GM23338 (cell line): ENCODE results near the gene CCDC194. TPM values are rescaled to one million over a fixed set of nuclear protein-coding genes. Genes with fewer than 3 reads are reported as not detected.

Experiments used
- ATAC-seq: fragments of 200-7000 bp; cut with Tn5 transposase; 3 replicates; pipeline ENCODE4 v1.9.1; 2020
- DNase-seq: peaks from one replicate; pipeline ENCODE4 v3.0.0-alpha.2; 2015; ENCODE audit warnings: low spot score
- H2AFZ ChIP-seq: fragments of 200-600 bp; sonication (generic); 2 replicates; pipeline ENCODE4 v1.8.0; 2016; ENCODE audit warnings: antibody characterized with exemption, mild to moderate bottlenecking, moderate library complexity
- H3F3A ChIP-seq: fragments of 200-600 bp; sonication (generic); replicated peaks from 2 replicates; pipeline ENCODE4 v1.8.0; 2017; ENCODE audit warnings: antibody characterized with exemption, mixed run types, low read depth
- H3K27ac ChIP-seq: fragments of 200-600 bp; sonication (generic); 2 replicates; pipeline ENCODE4 v1.6.1; 2016; ENCODE audit warnings: low read depth
- H3K27me3 ChIP-seq: fragments of 200-600 bp; sonication (generic); 2 replicates; pipeline ENCODE4 v1.8.0; 2016; ENCODE audit warnings: mild to moderate bottlenecking, mixed run types, moderate library complexity; ENCODE audit not compliant: insufficient read depth
- H3K36me3 ChIP-seq: fragments of 200-600 bp; sonication (generic); 2 replicates; pipeline ENCODE4 v1.8.0; 2016; ENCODE audit warnings: mild to moderate bottlenecking; ENCODE audit not compliant: insufficient read depth
- H3K4me1 ChIP-seq: fragments of 200-600 bp; sonication (generic); 2 replicates; pipeline ENCODE4 v1.8.0; 2016; ENCODE audit warnings: mild to moderate bottlenecking, moderate library complexity; ENCODE audit not compliant: insufficient read depth
- H3K4me2 ChIP-seq: fragments of 200-600 bp; sonication (generic); 2 replicates; pipeline ENCODE4 v1.7.1; 2017; ENCODE audit warnings: mixed run types
- H3K4me3 ChIP-seq: fragments of 200-600 bp; sonication (generic); 2 replicates; pipeline ENCODE4 v1.6.1; 2016; ENCODE audit warnings: mixed run types
- H3K79me2 ChIP-seq: fragments of 200-600 bp; sonication (generic); replicated peaks from 2 replicates; pipeline ENCODE4 v1.8.0; 2017; ENCODE audit warnings: mild to moderate bottlenecking; ENCODE audit not compliant: insufficient read depth
- H3K9me2 ChIP-seq: fragments of 200-600 bp; sonication (generic); 2 replicates; pipeline ENCODE4 v1.8.0; 2017; ENCODE audit not compliant: insufficient read depth
- H4K20me1 ChIP-seq: fragments of 200-600 bp; sonication (generic); replicated peaks from 2 replicates; pipeline ENCODE4 v1.8.0; 2017; ENCODE audit warnings: mild to moderate bottlenecking; ENCODE audit not compliant: insufficient read depth
- H3K27ac Mint-ChIP-seq: 2 replicates; pipeline ENCODE4 v1.8.0; 2020; ENCODE audit warnings: inconsistent platforms, mild to moderate bottlenecking, moderate library complexity, mixed read lengths
- H3K27me3 Mint-ChIP-seq: 3 replicates; pipeline ENCODE4 v1.8.0; 2022; ENCODE audit warnings: low read depth, mild to moderate bottlenecking, moderate library complexity, mixed read lengths, inconsistent platforms; ENCODE audit not compliant: insufficient read depth, poor library complexity
- H3K36me3 Mint-ChIP-seq: 3 replicates; pipeline ENCODE4 v1.8.0; 2021; ENCODE audit warnings: low read depth, mild to moderate bottlenecking, inconsistent platforms, moderate library complexity, mixed read lengths
- H3K4me1 Mint-ChIP-seq: 3 replicates; pipeline ENCODE4 v1.8.0; 2020; ENCODE audit warnings: mild to moderate bottlenecking, inconsistent platforms, mixed read lengths
- H3K4me3 Mint-ChIP-seq: 3 replicates; pipeline ENCODE4 v1.8.0; 2021; ENCODE audit warnings: moderate library complexity, mild to moderate bottlenecking, inconsistent platforms, mixed read lengths
- H3K9me3 Mint-ChIP-seq: 3 replicates; pipeline ENCODE4 v1.8.0; 2020; ENCODE audit warnings: moderate library complexity, mild to moderate bottlenecking, inconsistent platforms, mixed read lengths
- CTCF ChIP-seq, 2 experiments: fragments of 200-600 bp in 1 of 2; sonication (generic) in 1 of 2; conservative IDR thresholded peaks; 2 replicates each; pipeline versions ENCODE4 v1.5.1 to v1.6.1; 2016 to 2017; ENCODE audit warnings: antibody characterized with exemption in 2 of 2, low read depth in 2 of 2, mild to moderate bottlenecking in 2 of 2, moderate library complexity in 1 of 2
- EZH2 ChIP-seq: fragments of 200-600 bp; sonication (generic); IDR thresholded peaks from one replicate; pipeline ENCODE4 v1.8.0; 2017; ENCODE audit warnings: antibody characterized with exemption, mild to moderate bottlenecking, low read depth; ENCODE audit not compliant: unreplicated experiment
- EZH2phosphoT487 ChIP-seq: fragments of 200-600 bp; sonication (generic); IDR thresholded peaks from one replicate; pipeline ENCODE4 v1.8.1; 2018; ENCODE audit warnings: antibody characterized with exemption; ENCODE audit not compliant: unreplicated experiment
- JUNB ChIP-seq: IDR thresholded peaks from one replicate; pipeline ENCODE4 v1.6.1; 2016; ENCODE audit warnings: antibody characterized with exemption; ENCODE audit not compliant: unreplicated experiment
- POLR2AphosphoS5 ChIP-seq: IDR thresholded peaks from 2 replicates; pipeline ENCODE4 v1.6.1; 2016; ENCODE audit warnings: antibody characterized with exemption, low read depth
- STAT1 ChIP-seq: IDR thresholded peaks from one replicate; pipeline ENCODE4 v1.6.1; 2016; ENCODE audit warnings: antibody characterized with exemption; ENCODE audit not compliant: unreplicated experiment
- ZNF114 ChIP-seq: fragments of 250-450 bp; sonication (Bioruptor Pico); IDR thresholded peaks from 2 replicates; pipeline ENCODE4 v1.5.0; 2020; ENCODE audit warnings: mild to moderate bottlenecking, moderate library complexity
- ZNF462 ChIP-seq: fragments of 250-450 bp; sonication (Bioruptor Pico); IDR thresholded peaks from 2 replicates; pipeline ENCODE4 v1.5.0; 2020; ENCODE audit warnings: mild to moderate bottlenecking, moderate library complexity
- polyA plus RNA-seq: library from polyadenylated mRNA; unstranded; fragments of >200 nt; fragmentation: Nextera tagmentation; extraction: Ambion mirVana; gene quantifications from 2 replicates; pipeline ENCODE4 v1.2.1, GENCODE V29; 2016
- total RNA-seq: library from RNA; depleted of rRNA; stranded (reverse); fragments of >200 nt; shearing (Covaris generic); gene quantifications from 2 replicates; pipeline ENCODE4 v1.2.3, GENCODE V29; 2014
- TF ChIP-seq, protein P1 (sequence below): IDR thresholded peaks from one replicate; pipeline ENCODE4 v1.6.1; 2018; ENCODE audit warnings: antibody characterized with exemption; ENCODE audit not compliant: unreplicated experiment

The CCDC194 gene
- total and polyA plus RNA-seq, 2 experiments from 2014 or later: 0.49 TPM; not detected in 1

DNA sequence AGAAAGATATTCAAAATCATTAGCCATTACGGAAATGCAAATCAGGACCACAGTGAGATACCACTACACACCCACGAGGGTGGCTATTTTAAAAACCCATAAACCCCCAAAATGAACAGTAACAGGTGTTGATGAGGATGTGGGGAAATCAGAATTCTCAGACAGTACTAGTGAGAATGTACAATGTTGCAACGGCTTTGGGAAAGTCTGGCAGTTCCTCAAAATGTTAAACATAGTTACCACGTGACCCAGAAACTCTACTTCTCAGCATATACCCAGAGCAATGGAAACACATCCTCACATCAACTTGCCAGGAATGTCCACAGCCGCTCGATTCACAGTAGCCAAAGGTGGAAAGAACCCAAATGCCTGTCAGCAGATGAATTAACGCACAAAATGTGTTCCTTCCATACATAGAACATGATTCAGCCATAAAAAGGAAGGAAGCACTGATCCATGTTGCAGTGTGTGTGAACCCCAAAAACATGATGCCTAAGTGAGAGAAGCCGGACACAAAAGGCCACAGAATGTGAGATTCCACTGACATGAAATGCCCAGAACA lies 23.9 kb downstream of the CCDC194 start (continued):
- no peak for TF ChIP-seq ZNF462 (CRISPR knock-in tag)
- TF ChIP-seq POLR2AphosphoS5: no peak
- TF ChIP-seq EZH2phosphoT487: no peak
- no peak for TF ChIP-seq STAT1

DNA sequence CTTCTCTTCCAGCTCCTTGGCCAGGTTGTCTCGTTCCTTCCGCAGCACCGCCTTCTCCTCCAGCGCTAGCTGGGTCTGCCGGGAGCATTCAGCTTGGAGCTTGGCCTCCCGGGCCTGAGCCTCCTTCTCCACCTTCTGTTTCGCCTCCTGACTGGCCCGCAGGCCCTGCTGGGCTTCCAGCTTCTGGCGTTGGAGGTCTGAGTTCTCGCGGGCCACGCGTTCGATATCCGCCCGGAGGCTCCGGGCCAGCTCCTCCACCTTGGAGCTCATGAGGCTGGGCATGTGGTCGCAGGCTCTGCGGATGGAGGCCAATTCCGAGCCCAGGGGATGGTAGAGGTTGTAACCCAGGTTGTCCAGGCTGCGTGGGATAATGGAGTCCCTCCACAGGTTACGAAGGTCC lies 28.6 kb downstream of the CCDC194 start:
- DNase-seq: no peak
- Histone ChIP-seq H3K4me3 (no peak overlapping the region), H3K9me2 (no peaks in the 10 kb centered on the region), H3K36me3 (no peaks in the 10 kb centered on the region), H3F3A (no peaks in the 10 kb centered on the region), H3K27me3 (no peaks in the 10 kb centered on the region), H3K79me2 (no peaks in the 10 kb centered on the region), H2AFZ (no peak overlapping the region), H4K20me1 (no peaks in the 10 kb centered on the region), H3K4me1 (no peaks in the 10 kb centered on the region; the same call in 1 of the 2 replicates), H3K27ac (no peak overlapping the region), H3K4me2 (no peak overlapping the region)
- H3K9me3 Mint-ChIP-seq: no peaks in the 10 kb centered on the region
- no peak overlapping the region for H3K27ac Mint-ChIP-seq
- peaks cover 3% of the 10 kb centered on the region; the same call in 2 of the 3 replicates for H3K4me1 Mint-ChIP-seq
- ATAC-seq: no peak
- H3K36me3 Mint-ChIP-seq: no peaks in the 10 kb centered on the region
- peaks cover 5% of the 10 kb centered on the region for H3K27me3 Mint-ChIP-seq
- no peak overlapping the region for H3K4me3 Mint-ChIP-seq
- TF ChIP-seq CTCF (conservative IDR thresholded peaks at IDR 0.05; ENCODE audit: low read depth in 2 of 2) (no peak), JUNB (no peak), EZH2phosphoT487 (no peak), EZH2 (no peak), ZNF114 (CRISPR knock-in tag) (no peak)
- TF ChIP-seq, protein P1, sequence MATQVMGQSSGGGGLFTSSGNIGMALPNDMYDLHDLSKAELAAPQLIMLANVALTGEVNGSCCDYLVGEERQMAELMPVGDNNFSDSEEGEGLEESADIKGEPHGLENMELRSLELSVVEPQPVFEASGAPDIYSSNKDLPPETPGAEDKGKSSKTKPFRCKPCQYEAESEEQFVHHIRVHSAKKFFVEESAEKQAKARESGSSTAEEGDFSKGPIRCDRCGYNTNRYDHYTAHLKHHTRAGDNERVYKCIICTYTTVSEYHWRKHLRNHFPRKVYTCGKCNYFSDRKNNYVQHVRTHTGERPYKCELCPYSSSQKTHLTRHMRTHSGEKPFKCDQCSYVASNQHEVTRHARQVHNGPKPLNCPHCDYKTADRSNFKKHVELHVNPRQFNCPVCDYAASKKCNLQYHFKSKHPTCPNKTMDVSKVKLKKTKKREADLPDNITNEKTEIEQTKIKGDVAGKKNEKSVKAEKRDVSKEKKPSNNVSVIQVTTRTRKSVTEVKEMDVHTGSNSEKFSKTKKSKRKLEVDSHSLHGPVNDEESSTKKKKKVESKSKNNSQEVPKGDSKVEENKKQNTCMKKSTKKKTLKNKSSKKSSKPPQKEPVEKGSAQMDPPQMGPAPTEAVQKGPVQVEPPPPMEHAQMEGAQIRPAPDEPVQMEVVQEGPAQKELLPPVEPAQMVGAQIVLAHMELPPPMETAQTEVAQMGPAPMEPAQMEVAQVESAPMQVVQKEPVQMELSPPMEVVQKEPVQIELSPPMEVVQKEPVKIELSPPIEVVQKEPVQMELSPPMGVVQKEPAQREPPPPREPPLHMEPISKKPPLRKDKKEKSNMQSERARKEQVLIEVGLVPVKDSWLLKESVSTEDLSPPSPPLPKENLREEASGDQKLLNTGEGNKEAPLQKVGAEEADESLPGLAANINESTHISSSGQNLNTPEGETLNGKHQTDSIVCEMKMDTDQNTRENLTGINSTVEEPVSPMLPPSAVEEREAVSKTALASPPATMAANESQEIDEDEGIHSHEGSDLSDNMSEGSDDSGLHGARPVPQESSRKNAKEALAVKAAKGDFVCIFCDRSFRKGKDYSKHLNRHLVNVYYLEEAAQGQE: no peak
